NCI-H187 treated with DMSO at 0.1 percent for 48 hours (cell line): ENCODE results near the gene MLXIP.
"Not testable (repeated sequence)": the region's sequence is repeated elsewhere in the genome, so short reads cannot be mapped to it uniquely, and the experiment has no call there.

Source experiments
- DNase-seq: peaks from one replicate; lab custom pipeline; 2025; lab: John Stamatoyannopoulos, UW

MLXIP gene

GRCh38 chr12:122096014-122096413 is 17.5 kb downstream of the MLXIP start:
- DNase-seq = no peak

- no peak for DNase-seq
Measured at GRCh38 chr12:122096591-122097149, 18.1 kb downstream of the MLXIP start.

- DNase-seq = no peak
Measured at GRCh38 chr12:122097584-122097926, 19.0 kb downstream of the MLXIP start.

- DNase-seq = no peak
Measured at GRCh38 chr12:122097927-122098756, 19.6 kb downstream of the MLXIP start.

DNA sequence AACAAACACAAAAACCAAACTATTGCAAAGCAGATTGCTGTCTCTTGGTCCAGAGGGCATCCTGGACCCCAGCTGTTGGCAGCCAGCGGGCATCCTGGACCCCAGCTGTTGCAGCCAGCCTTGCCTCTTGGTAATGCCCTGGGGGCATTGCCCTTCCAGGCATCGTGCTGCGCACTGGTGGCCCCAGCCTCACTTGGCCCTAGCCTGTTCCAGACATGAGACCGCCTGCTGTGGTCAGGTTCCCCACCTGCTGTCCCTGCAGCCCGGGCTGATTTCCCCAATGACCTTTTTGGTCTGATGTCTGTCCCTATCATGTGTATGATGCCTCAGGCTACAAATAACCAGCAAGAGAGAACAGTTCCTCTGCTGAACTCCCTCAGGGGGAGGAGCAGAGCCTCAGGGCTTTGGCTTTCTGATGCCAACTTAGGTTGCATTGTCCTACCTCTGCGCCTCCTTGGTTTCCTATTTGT is 20.8 kb downstream of the MLXIP start:
- no peak for DNase-seq

DNA sequence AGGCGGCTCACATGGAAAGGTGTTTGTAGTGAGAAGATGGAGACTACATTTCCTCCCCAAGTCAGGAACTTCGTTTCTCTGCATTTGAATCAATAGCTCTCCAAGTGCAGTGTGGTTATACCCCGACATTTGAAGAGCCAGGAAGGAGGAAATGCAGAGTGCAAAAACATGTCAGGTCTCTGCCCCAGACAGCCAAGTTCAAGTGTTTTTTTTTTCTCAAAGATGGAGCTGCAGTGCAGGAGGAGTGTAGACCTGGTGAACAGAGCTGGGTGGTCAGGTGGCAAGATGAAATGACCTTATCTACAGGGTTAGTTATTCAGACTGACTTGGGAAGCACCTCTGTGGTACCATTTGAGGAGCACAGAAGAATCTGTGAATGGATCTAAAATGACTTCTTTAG is 21.3 kb downstream of the MLXIP start:
- DNase-seq = no peak

DNA sequence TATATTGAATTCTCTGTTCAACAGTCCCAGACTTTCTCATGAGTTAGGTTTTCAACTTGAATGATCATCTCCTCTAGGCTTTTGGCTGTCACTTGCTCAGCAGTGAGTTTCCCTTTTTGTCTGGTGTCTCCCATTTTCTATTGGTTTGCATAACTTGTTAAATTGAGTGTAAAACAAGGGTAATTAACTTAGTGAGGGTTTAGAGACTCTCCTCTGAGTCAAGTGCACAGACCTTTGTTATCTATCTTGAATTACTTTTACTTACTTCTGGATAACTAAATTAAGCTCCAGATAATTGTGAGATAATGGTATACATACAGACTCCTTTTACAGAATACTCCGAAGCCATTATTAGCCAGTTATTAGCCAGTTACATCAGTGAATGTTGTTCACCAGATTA is 22.0 kb downstream of the MLXIP start:
- no peak for DNase-seq

DNA sequence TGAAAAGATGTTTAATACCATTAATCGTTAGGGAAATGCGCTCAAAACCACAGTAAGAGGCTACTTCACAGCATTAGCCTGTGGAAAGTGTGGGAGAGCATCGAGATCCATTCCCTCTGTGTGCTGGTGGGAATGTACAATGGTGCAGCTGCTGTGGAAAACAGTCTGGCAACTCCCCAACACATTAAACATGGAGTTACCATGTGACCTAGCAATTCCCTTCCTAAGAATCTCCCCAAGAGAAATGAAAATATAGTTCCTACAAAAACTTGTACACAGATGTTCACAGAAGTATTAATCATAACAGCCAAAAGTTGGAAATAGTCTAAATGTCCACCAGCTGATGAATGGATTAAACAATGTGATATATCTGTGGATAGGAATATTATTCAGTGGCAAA is 23.8 kb downstream of the MLXIP start:
- no peak for DNase-seq

- DNase-seq = no peak
Measured at GRCh38 chr12:122104844-122105243, 26.3 kb downstream of the MLXIP start.

DNA sequence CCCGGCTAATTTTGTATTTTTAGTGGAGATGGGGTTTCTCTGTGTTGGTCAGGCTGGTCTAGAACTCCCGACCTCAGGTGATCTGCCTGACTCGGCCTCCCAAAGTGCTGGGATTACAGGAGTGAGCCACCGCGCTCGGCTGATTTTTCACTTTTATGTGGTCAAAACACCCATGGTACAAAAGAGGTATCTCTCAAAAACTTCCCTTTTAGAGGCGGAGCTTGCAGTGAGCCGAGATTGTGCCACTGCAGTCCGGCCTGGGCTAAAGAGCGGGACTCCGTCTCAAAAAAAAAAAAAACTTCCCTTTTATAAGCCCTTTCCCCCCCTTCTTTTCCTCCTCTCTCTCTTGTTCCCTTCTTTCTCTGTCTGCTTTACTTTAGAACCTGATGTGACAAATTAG is 26.9 kb downstream of the MLXIP start:
- DNase-seq = not testable (repeated sequence)

- DNase-seq = peak; percentile 94
Measured at GRCh38 chr12:122106843-122107242, 28.3 kb downstream of the MLXIP start.

GRCh38 chr12:122107261-122107660 is 28.7 kb downstream of the MLXIP start:
- no peak for DNase-seq

DNA sequence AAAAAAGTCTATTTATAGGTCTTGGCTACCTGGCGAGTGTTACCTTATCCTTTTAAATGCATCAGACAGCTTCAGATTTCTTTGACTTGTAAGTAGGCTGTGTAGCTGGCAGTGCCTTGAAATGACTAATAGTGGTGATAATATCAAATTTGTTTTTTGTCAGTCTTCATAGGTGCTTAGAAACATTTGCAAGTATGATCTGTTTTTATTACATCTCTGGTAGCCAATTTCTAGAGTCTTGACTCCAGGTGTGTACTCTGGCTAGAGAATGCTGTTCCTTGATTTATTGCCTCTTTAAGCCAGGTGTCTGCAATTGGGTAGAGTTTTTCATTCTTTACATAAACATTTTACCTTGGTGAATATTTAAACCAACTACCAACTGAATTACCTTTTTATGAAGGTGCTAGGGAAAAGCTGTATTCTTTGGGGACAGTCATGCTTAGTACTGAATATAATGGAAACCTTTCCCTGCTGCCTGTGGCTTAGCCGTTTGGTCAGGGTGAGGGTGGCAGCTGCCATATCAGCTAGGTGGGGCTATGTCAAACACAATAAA is 32.6 kb downstream of the MLXIP start:
- peak; percentile 97 for DNase-seq

DNA sequence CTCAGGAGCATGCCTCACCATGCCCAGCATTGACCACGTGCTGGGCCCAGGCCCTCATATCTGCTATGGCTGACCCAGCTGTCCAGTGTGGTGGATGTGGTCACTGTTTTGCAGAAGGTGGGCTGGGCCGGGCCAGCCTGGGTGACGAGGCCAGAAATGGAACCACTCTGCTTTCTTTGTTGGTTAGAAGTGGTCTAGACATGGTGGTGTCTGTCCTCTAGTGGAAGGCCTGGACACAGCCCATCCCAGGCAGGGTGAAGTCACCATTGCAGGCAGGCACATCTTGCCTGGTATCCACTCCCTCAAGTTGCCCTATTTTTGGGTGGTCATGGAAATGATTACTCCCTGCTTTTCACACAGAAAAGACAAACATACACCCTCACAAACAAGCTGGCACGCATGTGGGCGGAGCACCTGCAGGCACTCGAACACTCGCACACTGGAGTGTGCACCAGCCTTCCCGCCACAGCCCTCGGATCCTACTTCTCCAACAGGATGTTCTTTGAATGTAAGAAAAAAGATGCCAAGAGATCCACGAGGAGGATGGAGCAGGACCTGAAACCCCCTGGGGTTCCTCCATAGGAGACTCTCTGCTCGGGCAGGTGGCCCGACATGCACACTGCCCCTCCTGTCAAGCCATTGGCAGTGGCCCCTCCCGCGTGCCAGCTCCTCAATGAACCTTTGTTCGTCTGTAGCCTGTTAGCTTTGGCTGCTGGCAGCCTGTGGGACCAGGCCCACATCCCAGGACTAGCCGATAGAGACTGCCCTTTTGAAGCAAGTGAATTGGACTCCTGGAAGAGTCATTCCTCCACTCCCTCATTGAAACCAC is 38.4 kb downstream of the MLXIP start:
- DNase-seq = no peak

- no peak for DNase-seq
Measured at GRCh38 chr12:122117979-122118378, 39.4 kb downstream of the MLXIP start.

DNA sequence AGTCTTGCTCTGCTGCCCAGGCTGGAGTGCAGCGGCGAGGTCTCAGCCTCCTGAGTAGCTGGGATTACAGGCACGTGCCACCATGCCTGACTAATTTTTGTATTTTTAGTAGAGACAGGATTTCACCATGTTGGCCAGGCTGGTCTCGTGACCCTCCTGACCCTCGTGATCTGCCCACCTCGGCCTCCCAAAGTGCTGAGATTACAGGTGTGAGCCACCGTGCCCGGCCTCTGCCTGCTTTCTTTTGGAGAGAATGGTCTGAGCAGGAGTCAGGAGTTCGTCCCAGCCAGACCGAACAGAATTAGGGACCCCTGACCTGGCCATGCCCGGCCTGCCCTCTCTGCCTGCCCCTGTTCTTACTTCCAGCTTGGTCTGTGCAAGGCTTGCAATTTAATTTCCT is 42.8 kb downstream of the MLXIP start:
- DNase-seq = not testable (repeated sequence)

- DNase-seq = no peak
Measured at GRCh38 chr12:122121745-122122144, 43.2 kb downstream of the MLXIP start.

GRCh38 chr12:122123051-122123760 is 44.6 kb downstream of the MLXIP start:
- DNase-seq = no peak

DNA sequence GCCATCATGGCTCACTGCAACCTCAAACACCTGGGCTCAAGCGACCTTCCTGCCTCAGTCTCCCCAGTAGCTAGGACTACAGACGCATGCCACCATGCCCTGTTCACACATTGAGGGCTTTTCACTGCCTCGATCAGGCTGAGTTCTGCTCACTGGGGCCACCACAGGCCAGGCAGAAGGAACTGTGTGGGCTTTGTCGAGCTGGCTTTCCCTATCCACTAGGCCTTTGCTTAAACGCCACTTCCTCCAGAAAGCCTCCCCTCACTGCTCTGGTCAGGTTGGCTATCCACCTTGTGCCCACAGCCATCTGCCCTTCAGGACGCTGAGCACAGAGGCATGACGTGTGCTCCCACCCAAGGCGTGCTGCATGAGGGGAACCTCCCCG is 45.2 kb downstream of the MLXIP start:
- DNase-seq = no peak

DNA sequence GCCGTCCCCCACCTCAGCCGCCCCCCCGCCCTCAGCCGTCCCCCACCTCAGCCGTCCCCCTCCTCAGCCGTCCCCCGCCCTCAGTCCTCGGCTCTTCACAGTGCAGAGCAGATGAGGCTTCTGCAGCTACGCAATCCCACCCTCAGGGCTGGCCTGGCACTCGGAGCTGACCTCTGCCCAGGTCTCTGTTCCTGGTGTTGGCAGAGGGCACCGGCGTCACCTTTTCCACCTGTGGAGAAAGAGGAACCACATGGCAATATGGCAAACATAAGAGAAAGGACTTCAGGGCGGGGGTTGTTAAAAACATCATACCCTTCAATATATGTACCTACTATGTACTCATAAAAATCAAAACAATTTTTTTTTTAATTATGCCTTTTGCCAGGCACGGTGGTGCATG is 45.8 kb downstream of the MLXIP start:
- DNase-seq = no peak

- no peak for DNase-seq
Measured at GRCh38 chr12:122125452-122126341, 47.1 kb downstream of the MLXIP start.
